ENCODE results near the gene ZNF385D.

GRCh38 chr3:21644268-21644667 is 106.7 kb downstream of the ZNF385D start:
- TF ChIP-seq CTCF (IDR thresholded peaks at IDR 0.05) (no peak), POLR2A (IDR thresholded peaks at IDR 0.05) (no peak)

Data from uterus (tissue), 2 donors.